Esophagus (tissue), 2 donors: ENCODE data around the gene RNF40. TPM values are rescaled to one million over a fixed set of nuclear protein-coding genes. Genes with fewer than 3 reads are reported as not detected.

ENCODE experiments used
- H3K27ac ChIP-seq, 2 donors: one replicate each; pipeline ENCODE4 v1.5.1; 2013; ENCODE audit warnings: low read depth in 2 of 2, mild to moderate bottlenecking in 2 of 2, inconsistent platforms in 1 of 2, low read length in 1 of 2, moderate library complexity in 1 of 2
- H3K27me3 ChIP-seq, 2 donors: one replicate each; pipeline ENCODE4 v1.6.1; 2013; ENCODE audit warnings: low read length in 2 of 2, control low read depth in 1 of 2, mild to moderate bottlenecking in 1 of 2; ENCODE audit not compliant: insufficient read depth in 2 of 2, control insufficient read depth in 1 of 2
- H3K36me3 ChIP-seq, 2 donors: one replicate each; pipeline ENCODE4 v1.6.1; 2013; ENCODE audit warnings: low read length in 1 of 2; ENCODE audit not compliant: control insufficient read depth in 2 of 2, insufficient read depth in 2 of 2
- H3K4me1 ChIP-seq, 2 donors: one replicate each; pipeline ENCODE4 v1.6.1; 2013; ENCODE audit warnings: low read length in 1 of 2; ENCODE audit not compliant: control insufficient read depth in 2 of 2, insufficient read depth in 2 of 2
- H3K4me3 ChIP-seq, 2 donors: one replicate each; pipeline ENCODE4 v1.5.1; 2013; ENCODE audit warnings: low read length in 2 of 2, mild to moderate bottlenecking in 2 of 2, low read depth in 1 of 2, moderate library complexity in 1 of 2
- H3K9me3 ChIP-seq, 2 donors: one replicate each; pipeline ENCODE4 v1.6.1; 2013; ENCODE audit warnings: mild to moderate bottlenecking in 2 of 2, low read depth in 1 of 2, low read length in 1 of 2, moderate library complexity in 1 of 2; ENCODE audit not compliant: control insufficient read depth in 2 of 2, insufficient read depth in 1 of 2
- WGBS, 2 donors: extraction: QIAGEN DNeasy Blood & Tissue Kit; methylation state at CpG; one replicate each; pipeline ENCODE4 v1.1.7; 2013; 5-methylcytosine and 5-hydroxymethylcytosine counted together
- polyA plus RNA-seq, 2 donors: library from polyadenylated mRNA; stranded (reverse); fragments of 200-250 nt; gene quantifications; one replicate each; pipeline ENCODE4 v1.2.3, GENCODE V29; 2013
- donor health status: healthy with polysubstance abuse.
- donor health status: Bipolar disorder and iron deficiency.

Gene RNF40
- polyA plus RNA-seq, 2 donors = 39.9 to 64.1 TPM

DNA sequence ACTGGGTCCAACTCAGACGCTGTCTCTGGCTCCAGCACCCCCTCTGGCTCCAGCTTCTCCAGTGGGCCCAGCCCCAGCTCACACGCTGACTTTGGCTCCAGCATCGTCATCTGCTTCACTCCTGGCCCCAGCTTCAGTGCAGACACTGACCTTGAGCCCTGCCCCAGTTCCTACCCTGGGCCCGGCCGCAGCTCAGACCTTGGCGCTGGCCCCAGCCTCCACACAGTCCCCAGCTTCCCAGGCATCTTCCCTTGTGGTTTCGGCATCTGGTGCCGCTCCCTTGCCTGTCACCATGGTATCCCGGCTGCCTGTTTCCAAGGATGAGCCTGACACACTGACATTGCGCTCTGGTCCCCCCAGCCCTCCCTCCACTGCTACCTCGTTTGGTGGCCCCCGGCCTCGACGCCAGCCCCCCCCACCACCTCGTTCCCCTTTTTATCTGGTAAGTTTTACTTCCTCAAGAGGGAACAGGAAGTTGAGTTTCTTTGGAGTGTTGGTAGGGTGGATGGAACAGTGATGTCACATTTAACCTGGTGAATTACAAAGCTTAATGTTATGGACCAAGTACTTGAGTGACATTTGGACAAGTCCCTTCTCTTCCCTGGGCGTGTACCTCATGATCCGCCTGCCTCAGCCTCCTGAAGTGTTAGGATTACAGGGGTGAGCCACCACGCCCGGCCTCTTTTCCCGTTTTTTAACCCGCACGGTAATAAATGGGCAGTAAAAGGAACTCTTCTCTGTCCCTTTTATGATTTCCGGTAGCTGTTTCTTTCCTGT lies 37.3 kb upstream of the RNF40 start:
- WGBS, 2 donors = 70 to 78% methylated on average over 23 of the region's 23 CpGs
- Histone ChIP-seq H3K27me3 (no peaks in the 10 kb centered on the region), H3K4me3 (no peak overlapping the region), H3K27ac (peak overlapping the region in 1 of 2 donors; percentile 52), H3K36me3 (peaks cover 36 to 62% of the 10 kb centered on the region in 2 donors), H3K9me3 (no peaks in the 10 kb centered on the region), H3K4me1 (no peaks in the 10 kb centered on the region)

- Histone ChIP-seq H3K27ac (no peak overlapping the region), H3K36me3 (peaks cover 36 to 57% of the 10 kb centered on the region in 2 donors), H3K4me1 (no peaks in the 10 kb centered on the region), H3K27me3 (no peaks in the 10 kb centered on the region), H3K9me3 (no peaks in the 10 kb centered on the region), H3K4me3 (no peak overlapping the region)
- WGBS, 2 donors = 88 to 94% methylated on average over 3 of the region's 3 CpGs
These were observed 36.7 kb upstream of the RNF40 start for GRCh38 chr16:30725418-30725792.

- Histone ChIP-seq H3K4me3 (no peak overlapping the region), H3K4me1 (no peaks in the 10 kb centered on the region), H3K27ac (no peak overlapping the region), H3K27me3 (no peaks in the 10 kb centered on the region), H3K36me3 (peaks cover 29 to 45% of the 10 kb centered on the region in 2 donors), H3K9me3 (no peaks in the 10 kb centered on the region)
- 91 to 92% methylated on average over 6 of the region's 6 CpGs for WGBS, 2 donors
These were observed 33.8 kb upstream of the RNF40 start for GRCh38 chr16:30728321-30728720.

GRCh38 chr16:30728899-30729672 lies 33.0 kb upstream of the RNF40 start:
- H3K9me3 ChIP-seq = no peaks in the 10 kb centered on the region
- no peaks in the 10 kb centered on the region for H3K27me3 ChIP-seq
- WGBS, 2 donors = 82 to 85% methylated on average over 17 of the region's 17 CpGs
- no peak overlapping the region for H3K4me3 ChIP-seq
- no peak overlapping the region for H3K27ac ChIP-seq
- H3K4me1 ChIP-seq = no peaks in the 10 kb centered on the region
- peaks cover 27 to 42% of the 10 kb centered on the region in 2 donors for H3K36me3 ChIP-seq

DNA sequence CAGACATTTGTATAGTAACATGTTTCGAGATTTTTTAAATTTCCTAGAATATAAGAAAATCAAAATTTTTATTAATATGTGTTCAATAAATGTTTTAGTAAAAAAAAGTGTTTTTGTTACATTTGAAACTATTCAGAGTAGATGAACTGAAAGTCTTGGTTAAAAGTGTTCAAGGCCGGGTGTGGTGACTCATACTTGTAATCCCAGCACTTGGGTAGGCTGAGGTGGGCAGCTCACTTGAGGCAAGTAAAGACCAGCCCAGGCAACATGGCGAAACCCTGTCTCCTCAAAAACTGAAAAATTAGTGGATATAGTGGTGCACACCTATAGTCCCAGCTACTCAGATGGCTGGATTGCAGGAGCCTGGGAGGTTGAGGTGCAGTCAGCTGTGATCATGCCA lies 30.7 kb upstream of the RNF40 start:
- Histone ChIP-seq H3K27ac (no peak overlapping the region), H3K9me3 (no peaks in the 10 kb centered on the region), H3K27me3 (no peaks in the 10 kb centered on the region), H3K36me3 (peaks cover 29 to 40% of the 10 kb centered on the region in 2 donors), H3K4me3 (no peak overlapping the region), H3K4me1 (no peaks in the 10 kb centered on the region)
- WGBS, 2 donors = 76 to 83% methylated on average over 3 of the region's 3 CpGs

- WGBS, 2 donors = 90 to 92% methylated on average over 17 of the region's 17 CpGs
- no peaks in the 10 kb centered on the region for H3K9me3 ChIP-seq
- H3K4me3 ChIP-seq = no peak overlapping the region
- peaks cover 47 to 54% of the 10 kb centered on the region in 2 donors for H3K36me3 ChIP-seq
- peaks cover 0 to 10% of the 10 kb centered on the region in 2 donors for H3K4me1 ChIP-seq
- H3K27ac ChIP-seq = no peak overlapping the region
- no peaks in the 10 kb centered on the region for H3K27me3 ChIP-seq
These were observed 24.9 kb upstream of the RNF40 start for GRCh38 chr16:30736995-30737793.

GRCh38 chr16:30737794-30738648 lies 24.1 kb upstream of the RNF40 start:
- no peak overlapping the region for H3K27ac ChIP-seq
- H3K9me3 ChIP-seq = no peaks in the 10 kb centered on the region
- no peaks in the 10 kb centered on the region for H3K27me3 ChIP-seq
- peaks cover 0 to 10% of the 10 kb centered on the region in 2 donors for H3K4me1 ChIP-seq
- H3K4me3 ChIP-seq = no peak overlapping the region
- peaks cover 43 to 52% of the 10 kb centered on the region in 2 donors for H3K36me3 ChIP-seq
- 93% methylated on average over 25 of the region's 25 CpGs for WGBS, 2 donors

GRCh38 chr16:30738984-30739951 lies 22.9 kb upstream of the RNF40 start:
- Histone ChIP-seq H3K4me1 (peaks cover 0 to 10% of the 10 kb centered on the region in 2 donors), H3K36me3 (peaks cover 41 to 48% of the 10 kb centered on the region in 2 donors), H3K27ac (peak overlapping the region; percentile 92 to 94), H3K27me3 (no peaks in the 10 kb centered on the region), H3K9me3 (no peaks in the 10 kb centered on the region), H3K4me3 (no peak overlapping the region)
- WGBS, 2 donors = 87 to 91% methylated on average over 37 of the region's 37 CpGs
